Fibroblast of lung (primary cell): ENCODE measurements around the gene LINC01488. TPM values are rescaled to one million over a fixed set of nuclear protein-coding genes. Genes with fewer than 3 reads are reported as not detected.

ENCODE experiments used
- DNase-seq, 2 donors: peaks; one replicate each; pipeline versions ENCODE4 v3.0.0 to v3.0.0-alpha.2; 2010; ENCODE audit warnings: low read depth in 2 of 2
- H2AFZ ChIP-seq: 2 replicates; pipeline ENCODE4 v1.5.1; 2012; ENCODE audit warnings: low read length, control low read depth, inconsistent platforms
- H3K27ac ChIP-seq: 2 replicates; pipeline ENCODE4 v1.5.1; 2011; ENCODE audit warnings: low read length, control low read depth; ENCODE audit not compliant: insufficient read depth
- H3K27me3 ChIP-seq: 2 replicates; pipeline ENCODE4 v1.5.1; 2011; ENCODE audit warnings: mild to moderate bottlenecking, low read length; ENCODE audit not compliant: control insufficient read depth, insufficient read depth
- H3K36me3 ChIP-seq: 2 replicates; pipeline ENCODE4 v1.5.1; 2011; ENCODE audit warnings: low read length; ENCODE audit not compliant: control insufficient read depth, insufficient read depth
- H3K4me1 ChIP-seq: 2 replicates; pipeline ENCODE4 v1.5.1; 2011; ENCODE audit warnings: low read length; ENCODE audit not compliant: control insufficient read depth, insufficient read depth; ENCODE audit errors: extremely low read depth
- H3K4me2 ChIP-seq: 2 replicates; pipeline ENCODE4 v1.5.1; 2011; ENCODE audit warnings: low read length, control low read depth; ENCODE audit not compliant: insufficient read depth; ENCODE audit errors: extremely low read depth
- H3K4me3 ChIP-seq, 4 experiments: fragments of 200-600 bp in 1 of 4; sonication (generic) in 1 of 4; replicated peaks in 1 of 4; 2 replicates each; pipeline ENCODE4 v1.5.1; 2011 to 2016; ENCODE audit warnings: low read length in 4 of 4, low read depth in 3 of 4, mild to moderate bottlenecking in 3 of 4, control low read depth in 2 of 4, inconsistent platforms in 1 of 4, mixed read lengths in 1 of 4; ENCODE audit not compliant: insufficient read depth in 1 of 4; ENCODE audit errors: control extremely low read depth in 1 of 4
- H3K79me2 ChIP-seq: 2 replicates; pipeline ENCODE4 v1.5.1; 2012; ENCODE audit warnings: mild to moderate bottlenecking, low read length, inconsistent platforms; ENCODE audit not compliant: control insufficient read depth, insufficient read depth
- H3K9ac ChIP-seq: 2 replicates; pipeline ENCODE4 v1.5.1; 2011; ENCODE audit warnings: mild to moderate bottlenecking, low read length, control low read depth; ENCODE audit not compliant: insufficient read depth
- H3K9me3 ChIP-seq: 2 replicates; pipeline ENCODE4 v1.5.1; 2012; ENCODE audit warnings: low read depth, low read length; ENCODE audit not compliant: control insufficient read depth, insufficient read depth
- H4K20me1 ChIP-seq: 2 replicates; pipeline ENCODE4 v1.5.1; 2011; ENCODE audit warnings: low read length; ENCODE audit not compliant: control insufficient read depth, insufficient read depth; ENCODE audit errors: extremely low read depth
- EZH2 ChIP-seq: IDR thresholded peaks from 2 replicates; pipeline ENCODE4 v1.5.1; 2012; ENCODE audit warnings: low read length, control low read depth, mild to moderate bottlenecking; ENCODE audit errors: missing control alignments
- polyA plus RNA-seq, 2 donors: library from polyadenylated mRNA; depleted of rRNA in 1 of 2; stranded (reverse) in 1 of 2; unstranded in 1 of 2; fragments of >200 nt; gene quantifications; 2 replicates each; pipeline ENCODE4 v1.2.1, GENCODE V29; 2011 to 2012; ENCODE audit warnings: missing spikeins in 1 of 2
- total RNA-seq: library from RNA; depleted of rRNA; stranded (reverse); fragments of >200 nt; gene quantifications from 2 replicates; pipeline ENCODE4 v1.2.1, GENCODE V29; 2014
- TF ChIP-seq, protein P1 (sequence below), 2 donors: IDR thresholded peaks in 1 of 2; conservative IDR thresholded peaks in 1 of 2; 1 replicate in 1 of 2; 2 replicates in 1 of 2; pipeline ENCODE4 v1.5.1; 2011 to 2012; ENCODE audit warnings: low read length in 2 of 2, control low read depth in 1 of 2, inconsistent platforms in 1 of 2, low read depth in 1 of 2, mild to moderate bottlenecking in 1 of 2

LINC01488 gene
- total and polyA plus RNA-seq, 2 donors (not counting 1 experiment from before 2014, with no cell fraction given) = not detected

DNA sequence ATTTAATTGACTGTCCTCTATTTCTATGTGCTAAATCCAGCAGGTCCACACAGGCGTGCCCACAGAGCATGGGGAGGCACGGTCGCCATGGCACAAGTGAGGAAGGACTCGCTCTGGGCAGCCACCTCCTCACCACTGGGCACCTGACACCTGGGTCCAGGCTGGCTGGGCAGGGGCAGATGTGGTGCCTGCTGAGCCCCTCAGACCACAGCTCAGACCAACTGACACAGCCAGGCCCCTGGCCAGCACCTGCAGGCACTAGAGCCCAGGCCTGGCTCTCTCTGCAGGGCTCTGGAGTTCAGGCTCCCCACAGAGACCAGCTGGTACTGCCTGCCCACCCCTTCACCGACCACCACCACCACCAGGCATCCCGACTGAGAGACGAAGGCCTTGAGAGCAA lies 27.9 kb downstream of the LINC01488 start:
- Histone ChIP-seq H3K9me3 (no peaks in the 10 kb centered on the region), H3K27me3 (no peaks in the 10 kb centered on the region), H3K4me2 (no peak overlapping the region), H3K9ac (no peak overlapping the region), H4K20me1 (no peaks in the 10 kb centered on the region), H3K79me2 (no peaks in the 10 kb centered on the region), H3K36me3 (no peaks in the 10 kb centered on the region), H3K4me1 (peaks cover 3% of the 10 kb centered on the region), H3K27ac (no peak overlapping the region), H2AFZ (no peak overlapping the region), H3K4me3 (no peak overlapping the region)
- TF ChIP-seq, protein P1, sequence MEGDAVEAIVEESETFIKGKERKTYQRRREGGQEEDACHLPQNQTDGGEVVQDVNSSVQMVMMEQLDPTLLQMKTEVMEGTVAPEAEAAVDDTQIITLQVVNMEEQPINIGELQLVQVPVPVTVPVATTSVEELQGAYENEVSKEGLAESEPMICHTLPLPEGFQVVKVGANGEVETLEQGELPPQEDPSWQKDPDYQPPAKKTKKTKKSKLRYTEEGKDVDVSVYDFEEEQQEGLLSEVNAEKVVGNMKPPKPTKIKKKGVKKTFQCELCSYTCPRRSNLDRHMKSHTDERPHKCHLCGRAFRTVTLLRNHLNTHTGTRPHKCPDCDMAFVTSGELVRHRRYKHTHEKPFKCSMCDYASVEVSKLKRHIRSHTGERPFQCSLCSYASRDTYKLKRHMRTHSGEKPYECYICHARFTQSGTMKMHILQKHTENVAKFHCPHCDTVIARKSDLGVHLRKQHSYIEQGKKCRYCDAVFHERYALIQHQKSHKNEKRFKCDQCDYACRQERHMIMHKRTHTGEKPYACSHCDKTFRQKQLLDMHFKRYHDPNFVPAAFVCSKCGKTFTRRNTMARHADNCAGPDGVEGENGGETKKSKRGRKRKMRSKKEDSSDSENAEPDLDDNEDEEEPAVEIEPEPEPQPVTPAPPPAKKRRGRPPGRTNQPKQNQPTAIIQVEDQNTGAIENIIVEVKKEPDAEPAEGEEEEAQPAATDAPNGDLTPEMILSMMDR (conservative IDR thresholded peaks at IDR 0.05 in 1 of 2, IDR thresholded peaks at IDR 0.05 in 1 of 2; ENCODE audit: low read depth in 1 of 2, low read length in 2 of 2) = no peak
- no peak for TF ChIP-seq EZH2
- no peak for DNase-seq

DNA sequence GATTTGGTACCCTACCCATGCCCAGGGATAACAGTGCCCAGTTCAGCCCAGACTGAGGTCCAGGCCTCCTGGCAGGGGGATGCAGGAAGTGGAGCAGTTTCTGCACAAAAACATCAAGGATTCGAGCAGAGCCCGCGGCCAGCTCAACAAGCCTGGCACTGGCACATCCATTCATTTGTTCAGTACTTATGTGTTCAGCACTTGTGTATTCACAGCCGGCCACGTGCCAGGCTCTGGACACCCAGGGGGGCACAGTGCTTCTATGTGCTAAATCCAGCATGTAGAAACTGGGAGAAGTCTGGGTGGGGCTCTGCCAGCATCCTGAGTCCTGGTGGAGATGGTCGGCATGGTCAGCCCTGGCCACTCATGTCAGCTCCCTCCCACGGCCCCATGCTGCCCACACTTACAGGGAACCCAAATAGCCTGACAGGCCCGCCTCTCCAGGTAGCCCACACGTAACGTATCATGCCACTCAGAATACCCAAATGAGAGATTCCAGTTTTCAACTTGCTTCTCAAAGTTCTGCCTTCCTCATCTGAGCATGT lies 28.5 kb downstream of the LINC01488 start:
- H3K4me3 ChIP-seq = no peak overlapping the region
- TF ChIP-seq, protein P1 (conservative IDR thresholded peaks at IDR 0.05 in 1 of 2, IDR thresholded peaks at IDR 0.05 in 1 of 2; ENCODE audit: low read depth in 1 of 2, low read length in 2 of 2) = no peak
- TF ChIP-seq EZH2 = no peak
- H3K9me3 ChIP-seq = no peaks in the 10 kb centered on the region
- no peak overlapping the region for H3K4me2 ChIP-seq
- H3K9ac ChIP-seq = no peak overlapping the region
- no peak overlapping the region for H2AFZ ChIP-seq
- H3K4me1 ChIP-seq = peaks cover 3% of the 10 kb centered on the region
- no peaks in the 10 kb centered on the region for H3K36me3 ChIP-seq
- no peak overlapping the region for H3K27ac ChIP-seq
- H3K27me3 ChIP-seq = no peaks in the 10 kb centered on the region
- H4K20me1 ChIP-seq = no peaks in the 10 kb centered on the region
- no peak for DNase-seq
- H3K79me2 ChIP-seq = no peaks in the 10 kb centered on the region

DNA sequence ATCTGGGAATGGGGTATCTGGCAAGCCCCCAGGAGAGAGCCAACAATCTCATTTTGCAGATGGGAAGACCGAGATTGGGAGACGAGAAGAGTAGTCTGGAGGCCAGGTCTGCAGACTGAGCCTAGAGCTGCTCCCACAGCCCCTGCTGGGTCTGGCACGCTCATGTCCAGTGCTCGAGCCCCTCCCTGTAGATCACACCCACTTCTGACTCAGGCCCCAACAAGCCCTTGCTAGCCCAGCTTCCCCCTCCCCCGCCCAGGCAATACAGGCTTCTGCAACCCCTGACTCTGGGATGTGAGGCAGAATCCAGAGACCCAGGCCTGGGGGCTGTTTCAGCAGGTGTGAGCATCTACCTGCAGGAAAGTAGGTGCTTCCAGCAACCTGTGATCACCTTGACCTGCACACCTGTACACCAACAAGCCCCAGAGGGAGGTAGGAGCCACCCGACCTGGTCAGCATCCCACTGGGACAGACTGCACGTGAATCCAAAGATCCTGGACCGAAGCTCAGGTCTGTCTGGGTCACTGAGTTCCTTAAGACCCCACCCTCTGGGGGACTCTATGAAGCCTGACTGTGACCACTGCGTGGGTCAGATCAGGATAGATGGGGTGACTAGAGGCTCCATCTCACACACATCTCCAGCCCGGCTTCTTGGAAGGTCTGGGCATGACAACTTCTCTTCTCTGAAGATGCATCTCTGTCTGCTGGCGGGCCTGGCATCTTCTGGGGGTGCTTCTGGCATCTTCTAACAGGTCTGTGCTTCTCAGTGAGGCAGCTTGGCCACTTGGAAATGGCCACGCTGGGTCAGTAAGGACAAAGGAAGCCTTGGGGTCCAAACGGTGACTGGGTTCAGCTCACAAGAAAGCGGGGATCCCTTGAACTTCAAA lies 29.3 kb downstream of the LINC01488 start:
- Histone ChIP-seq H3K4me2 (no peak overlapping the region), H3K9me3 (no peaks in the 10 kb centered on the region), H3K36me3 (no peaks in the 10 kb centered on the region), H4K20me1 (no peaks in the 10 kb centered on the region), H3K4me3 (no peak overlapping the region), H3K4me1 (peaks cover 3% of the 10 kb centered on the region), H3K27ac (no peak overlapping the region), H2AFZ (no peak overlapping the region), H3K9ac (no peak overlapping the region), H3K27me3 (no peaks in the 10 kb centered on the region), H3K79me2 (no peaks in the 10 kb centered on the region)
- TF ChIP-seq, protein P1 (conservative IDR thresholded peaks at IDR 0.05 in 1 of 2, IDR thresholded peaks at IDR 0.05 in 1 of 2; ENCODE audit: low read depth in 1 of 2, low read length in 2 of 2) = no peak
- no peak for TF ChIP-seq EZH2
- peak; percentile 69 to 81 for DNase-seq
